Neural progenitor cell (in vitro differentiated cells): ENCODE data around the gene ADAMTS14. TPM values are rescaled to one million over a fixed set of nuclear protein-coding genes. Genes with fewer than 3 reads are reported as not detected.
A peak's percentile ranks its signal among the peaks of the same experiment; 100 is the strongest.

Experiments used
- DNase-seq: peaks from one replicate; pipeline ENCODE4 v3.0.0-alpha.2; 2016; ENCODE audit warnings: low spot score
- H2AFZ ChIP-seq: fragments of 200-600 bp; sonication (generic); replicated peaks from 2 replicates; pipeline ENCODE4 v1.6.1; 2016; ENCODE audit warnings: antibody characterized with exemption
- H3F3A ChIP-seq: fragments of 200-600 bp; sonication (generic); 2 replicates; pipeline ENCODE4 v1.6.1; 2016; ENCODE audit warnings: antibody characterized with exemption, low read depth
- H3K27ac ChIP-seq: fragments of 200-600 bp; sonication (generic); 2 replicates; pipeline ENCODE4 v1.5.1; 2016; ENCODE audit warnings: mild to moderate bottlenecking
- H3K27me3 ChIP-seq: fragments of 200-600 bp; sonication (generic); 2 replicates; pipeline ENCODE4 v1.6.1; 2016; ENCODE audit warnings: mild to moderate bottlenecking, moderate library complexity
- H3K36me3 ChIP-seq: fragments of 200-600 bp; sonication (generic); 2 replicates; pipeline ENCODE4 v1.5.1; 2016
- H3K4me1 ChIP-seq: fragments of 200-600 bp; sonication (generic); 2 replicates; pipeline ENCODE4 v1.6.1; 2016; ENCODE audit warnings: mixed run types
- H3K4me2 ChIP-seq: fragments of 200-600 bp; sonication (generic); 2 replicates; pipeline ENCODE4 v1.6.1; 2016
- H3K4me3 ChIP-seq: fragments of 200-600 bp; sonication (generic); 2 replicates; pipeline ENCODE4 v1.5.1; 2016
- H3K79me2 ChIP-seq: fragments of 200-600 bp; sonication (generic); 2 replicates; pipeline ENCODE4 v1.6.1; 2016; ENCODE audit warnings: low read depth
- H3K9ac ChIP-seq: fragments of 200-600 bp; sonication (generic); 2 replicates; pipeline ENCODE4 v1.6.1; 2016
- H3K9me3 ChIP-seq: fragments of 200-600 bp; sonication (generic); 2 replicates; pipeline ENCODE4 v1.5.1; 2016; ENCODE audit warnings: low read depth
- H4K20me1 ChIP-seq: fragments of 200-600 bp; sonication (generic); 2 replicates; pipeline ENCODE4 v1.6.1; 2016; ENCODE audit warnings: low read depth
- H3K27ac Mint-ChIP-seq: 3 replicates; pipeline ENCODE4 v1.8.0; 2021; ENCODE audit warnings: mixed read lengths
- H3K27me3 Mint-ChIP-seq: 2 replicates; pipeline ENCODE4 v1.8.0; 2022; ENCODE audit warnings: low read depth, mild to moderate bottlenecking, inconsistent platforms, moderate library complexity, mixed read lengths; ENCODE audit not compliant: insufficient read depth
- H3K36me3 Mint-ChIP-seq: 3 replicates; pipeline ENCODE4 v1.8.0; 2021; ENCODE audit warnings: mixed read lengths
- H3K4me1 Mint-ChIP-seq: 3 replicates; pipeline ENCODE4 v1.8.0; 2021; ENCODE audit warnings: mixed read lengths
- H3K4me3 Mint-ChIP-seq: 3 replicates; pipeline ENCODE4 v1.8.0; 2021; ENCODE audit warnings: mild to moderate bottlenecking, moderate library complexity, mixed read lengths
- H3K9me3 Mint-ChIP-seq: 3 replicates; pipeline ENCODE4 v1.8.0; 2020; ENCODE audit warnings: mixed read lengths
- EZH2 ChIP-seq: fragments of 200-600 bp; sonication (generic); IDR thresholded peaks from 2 replicates; pipeline ENCODE4 v1.6.1; 2017; ENCODE audit warnings: antibody characterized with exemption, mild to moderate bottlenecking, moderate library complexity
- EZH2phosphoT487 ChIP-seq: fragments of 200-600 bp; sonication (generic); IDR thresholded peaks from 2 replicates; pipeline ENCODE4 v1.6.1; 2017; ENCODE audit warnings: antibody characterized with exemption
- total RNA-seq: library from RNA; depleted of rRNA; stranded (reverse); fragments of >200 nt; gene quantifications from 2 replicates; pipeline ENCODE4 v1.2.3, GENCODE V29; 2015; ENCODE audit warnings: low replicate concordance
- TF ChIP-seq, protein P1 (sequence below): fragments of 200-600 bp; sonication (generic); IDR thresholded peaks from 2 replicates; pipeline ENCODE4 v1.5.1; 2017; ENCODE audit warnings: antibody characterized with exemption, mild to moderate bottlenecking

Gene ADAMTS14
- total RNA-seq, 1 donor from 2014 or later, result not detected

DNA sequence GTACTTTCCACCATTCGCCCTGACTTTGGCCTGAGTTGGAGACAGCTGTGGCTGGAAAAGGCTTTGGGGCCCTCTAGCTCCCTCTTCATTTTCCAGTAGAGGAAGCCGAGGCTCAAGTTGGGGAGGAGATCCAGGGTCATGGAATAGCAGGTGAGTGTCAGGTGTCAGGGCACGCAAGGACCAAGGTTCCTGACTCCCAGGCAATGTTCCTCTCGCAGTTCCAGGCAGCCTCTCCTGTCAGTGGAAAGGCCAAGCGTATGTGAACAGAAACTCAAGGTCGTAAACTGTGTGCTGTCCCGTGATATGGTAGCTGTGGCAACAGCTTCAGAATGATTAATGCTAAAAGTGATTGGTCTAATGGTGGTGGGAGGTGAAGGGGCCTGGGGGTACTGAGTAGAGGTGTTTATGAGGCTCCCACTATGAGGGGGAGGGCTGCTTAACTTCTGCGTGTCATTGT is 13.2 kb downstream of the ADAMTS14 start:
- Mint-ChIP-seq H3K27ac (peak overlapping the region; percentile 77), H3K4me1 (peaks cover 42% of the 10 kb centered on the region), H3K4me3 (peak overlapping the region; percentile 57), H3K27me3 (peaks cover 7% of the 10 kb centered on the region), H3K9me3 (peaks cover 7% of the 10 kb centered on the region), H3K36me3 (no peaks in the 10 kb centered on the region)
- Histone ChIP-seq H3K4me3 (no peak overlapping the region), H3K79me2 (no peaks in the 10 kb centered on the region), H3K9ac (no peak overlapping the region), H3F3A (peaks cover 8% of the 10 kb centered on the region), H3K36me3 (no peaks in the 10 kb centered on the region), H3K4me2 (no peak overlapping the region), H3K4me1 (no peaks in the 10 kb centered on the region), H4K20me1 (no peaks in the 10 kb centered on the region), H3K27me3 (no peaks in the 10 kb centered on the region), H3K27ac (no peak overlapping the region), H2AFZ (no peak overlapping the region), H3K9me3 (no peaks in the 10 kb centered on the region)
- no peak for DNase-seq
- no peak for TF ChIP-seq EZH2
- TF ChIP-seq EZH2phosphoT487, result no peak
- TF ChIP-seq, protein P1, sequence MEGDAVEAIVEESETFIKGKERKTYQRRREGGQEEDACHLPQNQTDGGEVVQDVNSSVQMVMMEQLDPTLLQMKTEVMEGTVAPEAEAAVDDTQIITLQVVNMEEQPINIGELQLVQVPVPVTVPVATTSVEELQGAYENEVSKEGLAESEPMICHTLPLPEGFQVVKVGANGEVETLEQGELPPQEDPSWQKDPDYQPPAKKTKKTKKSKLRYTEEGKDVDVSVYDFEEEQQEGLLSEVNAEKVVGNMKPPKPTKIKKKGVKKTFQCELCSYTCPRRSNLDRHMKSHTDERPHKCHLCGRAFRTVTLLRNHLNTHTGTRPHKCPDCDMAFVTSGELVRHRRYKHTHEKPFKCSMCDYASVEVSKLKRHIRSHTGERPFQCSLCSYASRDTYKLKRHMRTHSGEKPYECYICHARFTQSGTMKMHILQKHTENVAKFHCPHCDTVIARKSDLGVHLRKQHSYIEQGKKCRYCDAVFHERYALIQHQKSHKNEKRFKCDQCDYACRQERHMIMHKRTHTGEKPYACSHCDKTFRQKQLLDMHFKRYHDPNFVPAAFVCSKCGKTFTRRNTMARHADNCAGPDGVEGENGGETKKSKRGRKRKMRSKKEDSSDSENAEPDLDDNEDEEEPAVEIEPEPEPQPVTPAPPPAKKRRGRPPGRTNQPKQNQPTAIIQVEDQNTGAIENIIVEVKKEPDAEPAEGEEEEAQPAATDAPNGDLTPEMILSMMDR, result no peak

DNA sequence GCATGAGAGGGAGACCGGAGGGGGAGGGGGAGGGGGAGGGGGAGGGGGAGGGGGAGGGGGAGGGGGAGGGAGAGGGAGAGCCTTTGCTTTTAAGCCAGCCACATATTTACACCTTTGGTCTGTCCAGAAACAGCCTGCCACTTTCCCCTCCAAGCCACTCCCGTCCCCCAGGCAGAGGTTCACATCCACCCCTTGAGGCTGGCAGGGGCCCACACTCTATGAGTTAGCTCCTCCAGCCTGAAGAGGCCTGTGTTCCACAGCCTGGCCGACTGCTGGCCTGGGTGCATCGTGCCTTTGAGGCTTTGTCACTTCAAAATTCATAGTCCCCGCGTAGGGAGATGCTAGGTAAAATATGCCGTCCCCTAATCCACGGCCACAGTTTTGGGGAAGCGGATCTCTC is 16.5 kb downstream of the ADAMTS14 start:
- Mint-ChIP-seq H3K27ac (no peak overlapping the region), H3K9me3 (peaks cover 9% of the 10 kb centered on the region), H3K4me3 (no peak overlapping the region), H3K4me1 (peaks cover 29% of the 10 kb centered on the region), H3K36me3 (no peaks in the 10 kb centered on the region), H3K27me3 (peaks cover 3% of the 10 kb centered on the region)
- Histone ChIP-seq H3K36me3 (no peaks in the 10 kb centered on the region), H2AFZ (no peak overlapping the region), H3K9me3 (no peaks in the 10 kb centered on the region), H3K4me3 (no peak overlapping the region), H3K27me3 (no peaks in the 10 kb centered on the region), H4K20me1 (no peaks in the 10 kb centered on the region), H3K79me2 (no peaks in the 10 kb centered on the region), H3K27ac (no peak overlapping the region), H3K9ac (no peak overlapping the region), H3F3A (peaks cover 12% of the 10 kb centered on the region), H3K4me1 (peaks cover 10% of the 10 kb centered on the region), H3K4me2 (no peak overlapping the region)
- no peak for DNase-seq
- TF ChIP-seq EZH2 (no peak), EZH2phosphoT487 (no peak)
- TF ChIP-seq, protein P1, result no peak

DNA sequence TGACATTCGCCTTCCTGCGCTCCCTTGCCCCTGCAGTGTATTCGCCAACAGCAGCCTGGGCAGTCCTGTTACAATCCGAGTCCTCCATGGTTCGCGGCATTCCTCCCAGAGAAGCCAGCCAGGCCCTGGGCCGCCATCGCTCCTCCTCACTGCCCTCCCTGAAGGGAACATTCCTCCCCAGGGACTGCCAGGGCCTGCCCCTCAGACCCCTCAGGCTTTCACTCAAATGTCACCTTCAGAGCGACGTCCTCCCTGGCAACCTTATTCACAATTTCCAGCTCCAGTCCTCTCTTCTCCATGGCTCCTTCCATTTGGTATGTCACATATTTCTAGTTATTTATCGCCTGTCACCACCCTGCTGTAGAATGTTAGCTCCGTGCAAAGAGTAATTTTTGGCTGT is 17.4 kb downstream of the ADAMTS14 start:
- Histone ChIP-seq H2AFZ (no peak overlapping the region), H4K20me1 (no peaks in the 10 kb centered on the region), H3K4me3 (no peak overlapping the region), H3K36me3 (no peaks in the 10 kb centered on the region), H3F3A (peaks cover 12% of the 10 kb centered on the region), H3K9me3 (no peaks in the 10 kb centered on the region), H3K27me3 (no peaks in the 10 kb centered on the region), H3K9ac (no peak overlapping the region), H3K27ac (no peak overlapping the region), H3K4me1 (peaks cover 10% of the 10 kb centered on the region), H3K79me2 (no peaks in the 10 kb centered on the region), H3K4me2 (no peak overlapping the region)
- Mint-ChIP-seq H3K36me3 (no peaks in the 10 kb centered on the region), H3K9me3 (peaks cover 8% of the 10 kb centered on the region), H3K4me3 (no peak overlapping the region), H3K27me3 (peaks cover 3% of the 10 kb centered on the region), H3K4me1 (peaks cover 22% of the 10 kb centered on the region), H3K27ac (no peak overlapping the region)
- DNase-seq, result no peak
- no peak for TF ChIP-seq EZH2
- no peak for TF ChIP-seq EZH2phosphoT487
- TF ChIP-seq, protein P1, result no peak
